GM12878 (cell line): ENCODE results near the gene SETD1B. TPM values are rescaled to one million over a fixed set of nuclear protein-coding genes. Genes with fewer than 3 reads are reported as not detected.
A peak's percentile ranks its signal among the peaks of the same experiment; 100 is the strongest.

Experiments used
- BACH1 ChIP-seq: fragments of 450-650 bp; IDR thresholded peaks from 2 replicates; pipeline ENCODE4 v1.6.1; 2017; ENCODE audit warnings: mild to moderate bottlenecking, borderline replicate concordance
- BCLAF1 ChIP-seq: fragments of 450-650 bp; IDR thresholded peaks from 2 replicates; pipeline ENCODE4 v1.6.1; 2017; ENCODE audit warnings: antibody characterized with exemption, mild to moderate bottlenecking, moderate library complexity
- BMI1 ChIP-seq: fragments of 450-650 bp; IDR thresholded peaks from 2 replicates; pipeline ENCODE4 v1.6.1; 2016; ENCODE audit warnings: mild to moderate bottlenecking, moderate library complexity, borderline replicate concordance
- BRCA1 ChIP-seq: IDR thresholded peaks from 2 replicates; pipeline ENCODE4 v1.6.1; 2011; ENCODE audit warnings: low read depth, low read length, improper control_type of control experiment
- CTCF ChIP-seq, 3 experiments: IDR thresholded peaks in 2 of 3; conservative IDR thresholded peaks in 1 of 3; 2 replicates each; pipeline ENCODE4 v1.5.1; 2011; ENCODE audit warnings: low read depth in 3 of 3, low read length in 3 of 3, mild to moderate bottlenecking in 3 of 3, control low read depth in 2 of 3, moderate library complexity in 2 of 3, inconsistent platforms in 1 of 3, mixed read lengths in 1 of 3; ENCODE audit not compliant: control insufficient read depth in 2 of 3, insufficient read depth in 1 of 3; ENCODE audit errors: extremely low read depth in 1 of 3
- DPF2 ChIP-seq: fragments of 450-650 bp; IDR thresholded peaks from 2 replicates; pipeline ENCODE4 v1.6.1; 2017; ENCODE audit warnings: mild to moderate bottlenecking
- ELK1 ChIP-seq: IDR thresholded peaks from 2 replicates; pipeline ENCODE4 v1.6.1; 2012; ENCODE audit warnings: low read depth, low read length, improper control_type of control experiment
- EP300 ChIP-seq, 2 experiments: fragments of 150-350 bp in 1 of 2; IDR thresholded peaks; 2 replicates each; pipeline ENCODE4 v1.6.1; 2011 to 2012; ENCODE audit warnings: low read depth in 2 of 2, low read length in 2 of 2, borderline replicate concordance in 1 of 2, improper control_type of control experiment in 1 of 2, inconsistent platforms in 1 of 2; ENCODE audit not compliant: control insufficient read depth in 1 of 2
- IKZF2 ChIP-seq, 2 experiments: fragments of 450-650 bp; IDR thresholded peaks; 2 replicates each; pipeline ENCODE4 v1.6.1; 2017; ENCODE audit warnings: mild to moderate bottlenecking in 2 of 2, moderate library complexity in 2 of 2
- LARP7 ChIP-seq: fragments of 450-650 bp; IDR thresholded peaks from 2 replicates; pipeline ENCODE4 v1.6.1; 2017; ENCODE audit warnings: mild to moderate bottlenecking
- PAX8 ChIP-seq: fragments of 450-650 bp; IDR thresholded peaks from 2 replicates; pipeline ENCODE4 v1.6.1; 2017; ENCODE audit warnings: mild to moderate bottlenecking, moderate library complexity
- REST ChIP-seq: IDR thresholded peaks from 2 replicates; pipeline ENCODE4 v1.6.1; 2012; ENCODE audit warnings: mild to moderate bottlenecking, low read depth, low read length
- SMAD5 ChIP-seq: IDR thresholded peaks from 2 replicates; pipeline ENCODE4 v1.6.1; 2016; ENCODE audit warnings: antibody characterized with exemption, low read depth
- USF2 ChIP-seq: IDR thresholded peaks from 2 replicates; pipeline ENCODE4 v1.6.1; 2011; ENCODE audit warnings: low read depth, low read length, improper control_type of control experiment, borderline replicate concordance
- YY1 ChIP-seq: IDR thresholded peaks from 2 replicates; pipeline ENCODE4 v1.6.1; 2011; ENCODE audit warnings: low read depth, mild to moderate bottlenecking, low read length
- ZNF207 ChIP-seq: fragments of 450-650 bp; IDR thresholded peaks from 2 replicates; pipeline ENCODE4 v1.6.1; 2014; ENCODE audit warnings: antibody characterized with exemption, mild to moderate bottlenecking, borderline replicate concordance
- polyA plus RNA-seq, 11 experiments: library from polyadenylated mRNA; depleted of rRNA in 4 of 11; unstranded in 6 of 11; stranded (reverse) in 5 of 11; fragments of >200 nt; fragmentation: Nextera tagmentation in 4 of 11; fragmentation: Illumina TruSeq in 1 of 11; extraction: Ambion mirVana in 4 of 11; extraction: Trizol in 1 of 11; gene quantifications; 1 replicate in 1 of 11; 2 replicates in 10 of 11; pipeline versions ENCODE4 v1.2.1 to v1.2.3, GENCODE V29; 2011 to 2016; ENCODE audit warnings: inconsistent platforms in 2 of 11, missing spikeins in 2 of 11, low read depth in 1 of 11
- total RNA-seq, 4 experiments: library from RNA; depleted of rRNA in 3 of 4; stranded (reverse); fragments of >200 nt in 3 of 4; fragmentation: Illumina TruSeq in 1 of 4; extraction: Trizol in 1 of 4; gene quantifications; 2 replicates each; pipeline versions ENCODE4 v1.2.1 to v1.2.3, GENCODE V29; 2013 to 2021

Gene SETD1B
- total and polyA plus RNA-seq, 10 of the 15 experiments (the other 5 are each of a cell fraction or from before 2014, with no cell fraction given): 0.50 to 17.3 (median 1.6) TPM

GRCh38 chr12:121800694-121801594 is 2.9 kb upstream of the SETD1B start (continued):
- TF ChIP-seq REST (0 out of 2 replicates have a peak, but pooled peaks have one; percentile 20), BCLAF1 (no peak), USF2 (no peak), BACH1 (peak; percentile 87; the same call in 1 of the 2 replicates), LARP7 (peak; percentile 53; the same call in 1 of the 2 replicates), IKZF2 (IDR thresholded peaks at IDR 0.05) (no peak), ELK1 (no peak), SMAD5 (peak; percentile 47; the same call in 1 of the 2 replicates), PAX8 (0 out of 2 replicates have a peak, but pooled peaks have one; percentile 71), BRCA1 (no peak), BMI1 (no peak), CTCF (IDR thresholded peaks at IDR 0.05 in 2 of 3, conservative IDR thresholded peaks at IDR 0.05 in 1 of 3; ENCODE audit: control insufficient read depth in 2 of 3, extremely low read depth in 1 of 3, insufficient read depth in 1 of 3, low read depth in 3 of 3, low read length in 3 of 3) (no peak), ZNF207 (peak; percentile 27; the same call in 1 of the 2 replicates), YY1 (peak; percentile 92), EP300 (IDR thresholded peaks at IDR 0.05; ENCODE audit: borderline replicate concordance in 1 of 2, control insufficient read depth in 1 of 2, low read depth in 2 of 2, low read length in 2 of 2) (no peak), DPF2 (no peak)
